ENCODE results near the gene PHF21B.
"Not testable (repeated sequence)": the region's sequence is repeated elsewhere in the genome, so short reads cannot be mapped to it uniquely, and the experiment has no call there.

PHF21B gene

GRCh38 chr22:44926124-44926475, 83.7 kb downstream of the PHF21B start:
- H3K9me3 Mint-ChIP-seq, result no peaks in the 10 kb centered on the region
- ATAC-seq (replicated peaks; ENCODE audit: extremely low read depth, poor library complexity, severe bottlenecking), result no peak
- H3K27me3 Mint-ChIP-seq, result peaks cover 20% of the 10 kb centered on the region
- H3K4me1 Mint-ChIP-seq, result no peaks in the 10 kb centered on the region
- no peak overlapping the region for H3K4me3 Mint-ChIP-seq
- H3K27ac Mint-ChIP-seq (ENCODE audit: low read depth), result no peak overlapping the region
- no peak for DNase-seq (ENCODE audit: low spot score in 2 of 2)
- H3K36me3 Mint-ChIP-seq (ENCODE audit: insufficient read depth), result peaks cover 6% of the 10 kb centered on the region

DNA sequence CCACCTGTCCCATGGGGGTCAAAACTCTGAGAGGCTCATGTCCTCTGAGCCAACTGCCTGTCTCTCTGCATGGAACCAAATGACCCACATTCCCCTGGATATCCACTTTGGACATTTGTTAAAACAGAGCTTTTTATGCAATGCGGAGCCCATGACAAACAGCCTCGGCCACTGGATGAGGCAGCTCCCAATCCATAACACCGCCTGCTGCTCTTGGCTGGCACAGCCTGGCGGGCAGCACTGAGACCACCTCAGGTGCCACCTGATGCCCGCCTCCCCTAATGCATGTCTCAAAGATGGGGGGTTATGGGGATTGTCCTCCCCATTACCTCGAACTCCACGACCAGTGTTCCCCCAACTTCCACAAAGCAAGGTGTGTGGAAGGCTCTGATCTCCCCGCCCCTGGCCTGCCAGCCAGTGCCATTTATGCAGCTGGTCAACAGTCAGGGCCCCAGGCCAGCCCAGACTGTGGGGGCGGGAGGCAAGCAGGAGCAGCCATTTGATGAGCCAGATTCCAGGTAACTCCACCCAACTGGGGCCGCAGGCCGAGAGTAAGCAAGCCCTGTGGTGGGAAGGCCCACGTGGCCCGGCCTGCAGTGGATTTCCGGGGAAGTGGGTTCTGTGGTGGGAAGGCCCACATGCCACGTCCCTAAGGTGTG, 84.2 kb downstream of the PHF21B start:
- no peak for DNase-seq (ENCODE audit: low spot score in 2 of 2)
- H3K4me1 Mint-ChIP-seq, result no peaks in the 10 kb centered on the region
- no peak overlapping the region for H3K4me3 Mint-ChIP-seq
- H3K27me3 Mint-ChIP-seq, result peaks cover 25% of the 10 kb centered on the region
- peaks cover 6% of the 10 kb centered on the region for H3K36me3 Mint-ChIP-seq (ENCODE audit: insufficient read depth)
- no peaks in the 10 kb centered on the region for H3K9me3 Mint-ChIP-seq
- no peak for ATAC-seq (replicated peaks; ENCODE audit: extremely low read depth, poor library complexity, severe bottlenecking)
- H3K27ac Mint-ChIP-seq (ENCODE audit: low read depth), result no peak overlapping the region

DNA sequence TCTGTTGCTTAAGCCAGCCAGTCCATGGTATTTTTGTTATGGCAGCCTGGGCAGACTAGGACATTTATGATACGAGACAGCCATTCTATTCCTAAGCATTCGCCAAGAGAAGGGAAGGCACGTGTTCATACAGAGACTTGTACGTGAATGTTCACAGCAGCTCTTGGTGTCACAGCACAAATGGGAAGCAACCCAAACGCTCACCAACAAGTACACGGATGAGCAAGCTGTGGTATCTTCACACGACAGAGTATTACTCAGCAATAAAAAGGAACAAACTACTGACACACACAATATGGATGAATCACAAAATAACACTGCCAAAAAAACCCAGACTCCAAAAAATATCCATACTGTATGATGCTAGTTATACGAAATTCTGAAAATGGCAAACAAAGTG, 85.1 kb downstream of the PHF21B start:
- no peak overlapping the region for H3K4me3 Mint-ChIP-seq
- no peak for ATAC-seq (replicated peaks; ENCODE audit: extremely low read depth, poor library complexity, severe bottlenecking)

GRCh38 chr22:44924098-44924497, 85.7 kb downstream of the PHF21B start:
- no peaks in the 10 kb centered on the region for H3K9me3 Mint-ChIP-seq
- ATAC-seq (replicated peaks; ENCODE audit: extremely low read depth, poor library complexity, severe bottlenecking) (no peak), DNase-seq (ENCODE audit: low spot score in 2 of 2) (no peak)
- peaks cover 40% of the 10 kb centered on the region for H3K27me3 Mint-ChIP-seq
- no peak overlapping the region for H3K4me3 Mint-ChIP-seq
- peaks cover 4% of the 10 kb centered on the region for H3K36me3 Mint-ChIP-seq (ENCODE audit: insufficient read depth)
- H3K4me1 Mint-ChIP-seq, result no peaks in the 10 kb centered on the region
- no peak overlapping the region for H3K27ac Mint-ChIP-seq (ENCODE audit: low read depth)

More for the DNA sequence above, 85.1 kb downstream of the PHF21B start:
- Mint-ChIP-seq H3K27me3 (peaks cover 34% of the 10 kb centered on the region), H3K36me3 (ENCODE audit: insufficient read depth) (peaks cover 6% of the 10 kb centered on the region), H3K27ac (ENCODE audit: low read depth) (no peak overlapping the region), H3K4me1 (no peaks in the 10 kb centered on the region), H3K9me3 (no peaks in the 10 kb centered on the region)
- DNase-seq (ENCODE audit: low spot score in 2 of 2), result no peak

GRCh38 chr22:44921766-44922165, 88.0 kb downstream of the PHF21B start:
- H3K36me3 Mint-ChIP-seq (ENCODE audit: insufficient read depth); H3K4me1 Mint-ChIP-seq; H3K27ac Mint-ChIP-seq (ENCODE audit: low read depth); H3K9me3 Mint-ChIP-seq; DNase-seq (ENCODE audit: low spot score in 2 of 2); ATAC-seq (replicated peaks; ENCODE audit: extremely low read depth, poor library complexity, severe bottlenecking); H3K4me3 Mint-ChIP-seq: not testable (repeated sequence)
- H3K27me3 Mint-ChIP-seq, result peaks cover 31% of the 10 kb centered on the region

DNA sequence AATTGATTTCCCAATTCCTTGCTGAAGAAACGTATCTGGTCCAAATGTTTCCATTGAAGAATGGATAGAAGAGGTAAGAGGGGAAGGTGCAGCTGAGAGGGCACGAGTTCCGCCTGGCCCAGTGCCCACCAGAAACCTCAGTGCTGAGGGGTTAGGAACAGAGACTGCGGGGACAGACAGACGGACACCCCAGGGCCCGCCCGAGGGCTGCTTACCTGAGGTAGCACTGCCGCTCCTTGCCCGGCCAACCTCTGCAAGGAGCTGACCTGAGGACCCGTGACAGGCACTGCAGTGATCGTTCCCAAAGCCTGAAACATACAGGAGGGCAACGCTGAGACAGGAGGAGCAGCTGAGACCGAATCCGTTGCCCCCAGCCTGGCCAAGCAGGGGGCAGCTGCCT, 89.6 kb downstream of the PHF21B start:
- ATAC-seq (replicated peaks; ENCODE audit: extremely low read depth, poor library complexity, severe bottlenecking), result no peak
- Mint-ChIP-seq H3K4me1 (no peaks in the 10 kb centered on the region), H3K36me3 (ENCODE audit: insufficient read depth) (peaks cover 2% of the 10 kb centered on the region), H3K27me3 (peaks cover 30% of the 10 kb centered on the region), H3K4me3 (no peak overlapping the region), H3K27ac (ENCODE audit: low read depth) (no peak overlapping the region), H3K9me3 (no peaks in the 10 kb centered on the region)
- DNase-seq (ENCODE audit: low spot score in 2 of 2), result no peak

DNA sequence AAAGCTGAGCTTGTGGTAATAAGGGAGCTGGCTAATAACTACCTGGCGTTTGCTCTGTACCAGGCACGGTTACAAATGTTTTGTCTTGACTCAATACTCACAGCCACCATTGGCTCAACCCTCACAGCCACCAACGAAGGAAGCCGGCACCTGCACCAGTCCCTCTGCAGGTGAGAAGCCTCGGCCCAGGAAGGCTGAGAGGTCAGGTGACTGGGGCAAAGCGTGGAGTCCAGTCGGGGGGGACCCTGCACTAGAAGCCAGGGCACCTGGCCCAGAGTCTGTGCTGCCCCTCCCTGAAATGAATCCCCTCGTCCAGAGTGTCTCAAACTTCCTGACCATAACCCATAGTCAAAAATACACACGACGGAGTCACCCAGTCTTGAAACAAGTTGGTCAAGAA, 90.1 kb downstream of the PHF21B start:
- DNase-seq (ENCODE audit: low spot score in 2 of 2), result no peak
- Mint-ChIP-seq H3K27me3 (peaks cover 33% of the 10 kb centered on the region), H3K4me3 (no peak overlapping the region), H3K9me3 (no peaks in the 10 kb centered on the region), H3K4me1 (no peaks in the 10 kb centered on the region), H3K27ac (ENCODE audit: low read depth) (no peak overlapping the region), H3K36me3 (ENCODE audit: insufficient read depth) (peaks cover 3% of the 10 kb centered on the region)
- no peak for ATAC-seq (replicated peaks; ENCODE audit: extremely low read depth, poor library complexity, severe bottlenecking)

DNA sequence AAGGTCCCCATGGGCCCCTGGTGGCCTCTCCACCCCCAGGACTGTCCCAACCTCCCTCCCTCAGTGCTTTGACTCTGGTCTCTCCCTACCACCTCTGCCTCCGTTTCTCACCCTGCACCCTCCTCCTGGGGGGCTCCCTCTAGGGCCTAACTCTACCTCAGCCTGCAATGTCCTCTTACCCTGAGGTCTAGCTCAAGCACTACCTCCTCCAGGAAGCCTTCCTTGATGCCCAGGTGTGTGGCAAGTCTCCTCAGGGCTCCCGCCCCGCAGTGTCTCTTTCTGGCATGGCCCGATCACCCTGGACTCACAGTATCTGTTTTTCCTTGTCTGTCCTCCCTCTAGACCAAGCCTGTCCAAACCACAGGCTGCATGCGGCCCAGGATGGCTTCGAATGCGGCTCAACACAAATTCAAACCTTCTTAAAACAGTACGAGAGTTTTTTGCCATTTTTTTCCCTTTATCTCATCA, 90.8 kb downstream of the PHF21B start:
- H3K36me3 Mint-ChIP-seq (ENCODE audit: insufficient read depth), result peaks cover 3% of the 10 kb centered on the region
- DNase-seq (ENCODE audit: low spot score in 2 of 2) (no peak), ATAC-seq (replicated peaks; ENCODE audit: extremely low read depth, poor library complexity, severe bottlenecking) (no peak)
- no peaks in the 10 kb centered on the region for H3K9me3 Mint-ChIP-seq
- H3K27ac Mint-ChIP-seq (ENCODE audit: low read depth), result no peak overlapping the region
- H3K4me3 Mint-ChIP-seq, result no peak overlapping the region
- peaks cover 33% of the 10 kb centered on the region for H3K27me3 Mint-ChIP-seq
- H3K4me1 Mint-ChIP-seq, result no peaks in the 10 kb centered on the region

GRCh38 chr22:44918166-44918924, 91.5 kb downstream of the PHF21B start:
- ATAC-seq (replicated peaks; ENCODE audit: extremely low read depth, poor library complexity, severe bottlenecking) (no peak), DNase-seq (ENCODE audit: low spot score in 2 of 2) (no peak)
- peaks cover 3% of the 10 kb centered on the region for H3K36me3 Mint-ChIP-seq (ENCODE audit: insufficient read depth)
- H3K4me3 Mint-ChIP-seq, result no peak overlapping the region
- no peaks in the 10 kb centered on the region for H3K9me3 Mint-ChIP-seq
- no peak overlapping the region for H3K27ac Mint-ChIP-seq (ENCODE audit: low read depth)
- H3K4me1 Mint-ChIP-seq, result no peaks in the 10 kb centered on the region
- peaks cover 33% of the 10 kb centered on the region for H3K27me3 Mint-ChIP-seq

DNA sequence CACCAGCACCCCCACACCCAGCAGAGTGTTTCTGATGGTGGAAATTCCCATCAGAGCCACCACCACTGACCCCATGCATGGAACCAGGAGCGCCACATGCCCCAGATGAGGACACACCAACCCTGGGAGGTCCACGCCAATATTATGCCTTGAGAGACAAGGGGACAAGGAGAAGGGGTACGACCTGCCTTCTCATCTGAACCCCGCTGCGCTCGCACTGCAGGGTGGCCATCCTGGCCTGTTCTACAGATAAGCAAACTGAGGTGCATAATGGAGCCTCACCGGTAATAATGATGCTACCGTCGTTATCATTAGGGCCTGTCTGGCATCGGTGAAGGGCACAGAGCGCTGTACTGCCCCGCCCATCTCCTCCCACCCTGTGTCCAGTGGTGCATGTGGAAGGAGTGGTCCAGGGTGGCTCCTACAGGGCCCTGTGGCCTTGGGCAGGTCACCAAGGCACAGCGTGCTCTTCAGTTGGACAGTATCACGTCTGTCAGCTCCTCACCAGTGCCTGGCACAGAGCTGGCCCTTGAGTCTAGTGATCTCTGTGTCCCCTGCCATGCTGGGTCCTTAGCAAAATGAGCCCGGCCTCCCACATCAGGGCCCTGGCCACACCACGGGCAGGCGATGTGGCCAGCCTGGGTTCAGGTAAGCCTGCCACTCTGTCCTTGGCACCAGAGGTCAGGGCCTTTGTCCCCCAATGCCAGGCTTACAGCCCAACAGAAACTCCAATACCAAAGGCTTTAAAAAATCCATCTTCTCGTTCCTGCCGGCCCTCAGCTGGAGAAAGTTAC, 92.2 kb downstream of the PHF21B start:
- H3K27ac Mint-ChIP-seq (ENCODE audit: low read depth), result no peak overlapping the region
- peaks cover 36% of the 10 kb centered on the region for H3K27me3 Mint-ChIP-seq
- ATAC-seq (replicated peaks; ENCODE audit: extremely low read depth, poor library complexity, severe bottlenecking), result no peak
- no peak overlapping the region for H3K4me3 Mint-ChIP-seq
- peaks cover 3% of the 10 kb centered on the region for H3K36me3 Mint-ChIP-seq (ENCODE audit: insufficient read depth)
- no peaks in the 10 kb centered on the region for H3K9me3 Mint-ChIP-seq
- no peak for DNase-seq (ENCODE audit: low spot score in 2 of 2)
- H3K4me1 Mint-ChIP-seq, result no peaks in the 10 kb centered on the region

- H3K27me3 Mint-ChIP-seq, result peaks cover 46% of the 10 kb centered on the region
- no peaks in the 10 kb centered on the region for H3K4me1 Mint-ChIP-seq
- DNase-seq (ENCODE audit: low spot score in 2 of 2) (no peak), ATAC-seq (replicated peaks; ENCODE audit: extremely low read depth, poor library complexity, severe bottlenecking) (no peak)
- H3K9me3 Mint-ChIP-seq, result no peaks in the 10 kb centered on the region
- H3K36me3 Mint-ChIP-seq (ENCODE audit: insufficient read depth), result peaks cover 2% of the 10 kb centered on the region
- no peak overlapping the region for H3K27ac Mint-ChIP-seq (ENCODE audit: low read depth)
- H3K4me3 Mint-ChIP-seq, result no peak overlapping the region
Observed at GRCh38 chr22:44916281-44917231, 93.2 kb downstream of the PHF21B start.

- Mint-ChIP-seq H3K4me1 (no peaks in the 10 kb centered on the region), H3K27ac (ENCODE audit: low read depth) (no peak overlapping the region), H3K9me3 (no peaks in the 10 kb centered on the region), H3K27me3 (peaks cover 50% of the 10 kb centered on the region), H3K4me3 (no peak overlapping the region), H3K36me3 (ENCODE audit: insufficient read depth) (peaks cover 1% of the 10 kb centered on the region)
- DNase-seq (ENCODE audit: low spot score in 2 of 2) (no peak), ATAC-seq (replicated peaks; ENCODE audit: extremely low read depth, poor library complexity, severe bottlenecking) (no peak)
Observed at GRCh38 chr22:44915441-44915840, 94.4 kb downstream of the PHF21B start.
